ENCODE data around the gene TDRD7. TPM values are rescaled to one million over a fixed set of nuclear protein-coding genes. Genes with fewer than 3 reads are reported as not detected.
A peak's percentile ranks its signal among the peaks of the same experiment; 100 is the strongest.

TDRD7 gene
- total and polyA plus RNA-seq, 9 of the 15 experiments (the other 6 are each of a cell fraction or from before 2014, with no cell fraction given) = 2.2 to 7.7 (median 5.2) TPM

DNA sequence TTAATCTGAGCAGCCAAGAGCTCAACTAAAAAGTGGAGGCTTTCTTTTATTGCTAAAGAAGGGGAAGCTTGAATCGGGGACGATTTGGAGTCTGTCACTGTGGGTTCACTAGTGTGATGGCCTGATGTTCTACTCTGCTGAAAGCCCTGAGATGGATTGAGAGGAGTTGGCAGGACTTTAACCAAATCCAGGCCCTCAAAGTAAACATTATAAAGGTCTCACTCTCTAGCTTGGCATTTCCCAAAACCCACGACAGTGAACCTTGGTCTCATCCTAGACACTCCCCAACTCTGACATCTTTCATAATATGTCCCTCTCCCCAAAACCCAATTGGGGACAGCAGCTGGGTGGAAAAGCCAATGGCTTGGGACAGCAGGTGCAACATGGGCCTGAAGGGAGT lies 122.3 kb downstream of the TDRD7 start (continued):
- no peak for TF ChIP-seq TRIM28 (IDR thresholded peaks at IDR 0.05)
- TF ChIP-seq MIER1 (IDR thresholded peaks at IDR 0.05; ENCODE audit: low read depth) = no peak
- TF ChIP-seq SNIP1 (IDR thresholded peaks at IDR 0.05; ENCODE audit: low read depth) = no peak

DNA sequence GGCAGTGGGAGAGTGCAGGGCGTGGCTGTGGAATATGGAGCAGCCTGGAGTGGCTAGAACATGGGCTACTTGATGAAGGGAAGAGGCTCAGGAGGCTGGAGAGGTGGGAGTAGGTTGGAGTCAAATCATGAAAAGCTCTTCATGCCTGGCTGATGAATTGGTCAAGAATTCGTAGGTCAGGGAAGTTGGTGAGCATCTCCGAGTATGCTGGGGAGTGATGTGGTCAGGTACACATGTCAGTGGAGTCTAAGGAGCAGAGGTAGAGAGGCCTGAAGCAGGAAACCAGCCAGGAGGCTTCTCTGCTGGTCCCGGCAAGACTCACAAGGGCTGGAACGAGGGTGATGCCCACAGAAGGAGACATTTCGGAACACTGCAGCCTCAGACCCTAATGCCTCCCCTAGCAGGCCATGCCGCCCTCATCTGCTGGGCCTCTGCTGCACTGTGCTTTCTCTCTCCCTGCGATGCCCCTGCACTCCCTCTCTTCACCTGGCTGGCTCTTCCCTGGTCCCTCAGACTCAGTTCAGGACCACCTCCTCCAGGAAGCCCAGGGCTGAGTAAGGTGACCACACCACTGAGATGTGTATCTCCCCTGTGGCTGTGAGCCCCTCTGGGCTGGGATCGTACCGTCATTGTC lies 123.2 kb downstream of the TDRD7 start:
- H2AFZ ChIP-seq (ENCODE audit: low read depth, low read length) = no peak overlapping the region
- in situ Hi-C loops (cut with MboI) = no loop called here
- 0 out of 4 replicates have a peak overlapping the region, but pooled peaks of 1 of the 2 experiments have one; percentile 23 for H3K9ac ChIP-seq (ENCODE audit: insufficient read depth in 1 of 2, low read depth in 2 of 2, low read length in 2 of 2)
- CTCF ChIA-PET (ENCODE audit: low intra/inter-chr PET ratio) = no interaction called here
- peaks cover 0 to 1% of the 10 kb centered on the region in 2 experiments; a peak in 1 of 5 replicates for H3K4me1 ChIP-seq (replicated peaks in 1 of 2; ENCODE audit: control insufficient read depth in 2 of 2, insufficient read depth in 2 of 2, low read length in 2 of 2)
- H3K9me1 ChIP-seq (ENCODE audit: control insufficient read depth, insufficient read depth, low read length) = no peaks in the 10 kb centered on the region
- H4K20me1 ChIP-seq (replicated peaks; ENCODE audit: control insufficient read depth, insufficient read depth, low read length) = peaks cover 9% of the 10 kb centered on the region; the same call in 1 of the 2 replicates
- H3K27me3 ChIP-seq (ENCODE audit: control insufficient read depth in 2 of 2, insufficient read depth in 2 of 2, low read length in 2 of 2) = no peaks in the 10 kb centered on the region
- no peaks in the 10 kb centered on the region for H3K9me3 ChIP-seq (replicated peaks; ENCODE audit: control insufficient read depth, insufficient read depth, low read depth, low read length)
- H3K4me3 ChIP-seq = no peak overlapping the region
- BruUV-seq (replicated peaks) = no TSS peak
- TF ChIP-seq, protein P1, sequence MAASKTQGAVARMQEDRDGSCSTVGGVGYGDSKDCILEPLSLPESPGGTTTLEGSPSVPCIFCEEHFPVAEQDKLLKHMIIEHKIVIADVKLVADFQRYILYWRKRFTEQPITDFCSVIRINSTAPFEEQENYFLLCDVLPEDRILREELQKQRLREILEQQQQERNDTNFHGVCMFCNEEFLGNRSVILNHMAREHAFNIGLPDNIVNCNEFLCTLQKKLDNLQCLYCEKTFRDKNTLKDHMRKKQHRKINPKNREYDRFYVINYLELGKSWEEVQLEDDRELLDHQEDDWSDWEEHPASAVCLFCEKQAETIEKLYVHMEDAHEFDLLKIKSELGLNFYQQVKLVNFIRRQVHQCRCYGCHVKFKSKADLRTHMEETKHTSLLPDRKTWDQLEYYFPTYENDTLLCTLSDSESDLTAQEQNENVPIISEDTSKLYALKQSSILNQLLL (CRISPR knock-in tag; IDR thresholded peaks at IDR 0.05; ENCODE audit: borderline replicate concordance) = no peak
- TF ChIP-seq ZFP36 (IDR thresholded peaks at IDR 0.05; ENCODE audit: low read depth, low read length, partially characterized antibody) = peak; percentile 11
- no peak for TF ChIP-seq PTRF (tag; IDR thresholded peaks at IDR 0.05)
- peaks cover 3% of the 10 kb centered on the region; the same call in 1 of the 3 replicates for H3K79me2 ChIP-seq (ENCODE audit: control insufficient read depth, insufficient read depth, low read length)
- no peak overlapping the region for H3K4me2 ChIP-seq (ENCODE audit: insufficient read depth, low read length)
- intact Hi-C loops (cut with micrococcal nuclease) = no loop called here
- peaks cover 51% of the 10 kb centered on the region for H3K36me3 ChIP-seq (ENCODE audit: control insufficient read depth, insufficient read depth, low read length)
- DNase-seq (ENCODE audit: extremely low read depth in 1 of 4, low spot score in 3 of 4) = no peak
- POLR2A ChIA-PET = interaction anchor here (0.5 to 0.9 kb wide), 2 partner anchors 12 to 34 kb away, joined by 3 to 4 read pairs; no protein-coding TSS in a partner anchor
- WGBS (ENCODE audit: insufficient coverage, low coverage, missing lambda C conversion rate) = 87% methylated on average over 10 of the region's 10 CpGs
- no peak overlapping the region for H3K27ac ChIP-seq (ENCODE audit: extremely low read depth, low read depth, low read length)
- no peak for ATAC-seq
- no peak for FAIRE-seq

All from K562 (cell line).